Measurements from ENCODE around the gene MBD4. TPM values are rescaled to one million over a fixed set of nuclear protein-coding genes. Genes with fewer than 3 reads are reported as not detected.

MBD4 gene
- total and polyA plus RNA-seq, 2 experiments from 2014 or later: 33.9 to 59.3 TPM

DNA sequence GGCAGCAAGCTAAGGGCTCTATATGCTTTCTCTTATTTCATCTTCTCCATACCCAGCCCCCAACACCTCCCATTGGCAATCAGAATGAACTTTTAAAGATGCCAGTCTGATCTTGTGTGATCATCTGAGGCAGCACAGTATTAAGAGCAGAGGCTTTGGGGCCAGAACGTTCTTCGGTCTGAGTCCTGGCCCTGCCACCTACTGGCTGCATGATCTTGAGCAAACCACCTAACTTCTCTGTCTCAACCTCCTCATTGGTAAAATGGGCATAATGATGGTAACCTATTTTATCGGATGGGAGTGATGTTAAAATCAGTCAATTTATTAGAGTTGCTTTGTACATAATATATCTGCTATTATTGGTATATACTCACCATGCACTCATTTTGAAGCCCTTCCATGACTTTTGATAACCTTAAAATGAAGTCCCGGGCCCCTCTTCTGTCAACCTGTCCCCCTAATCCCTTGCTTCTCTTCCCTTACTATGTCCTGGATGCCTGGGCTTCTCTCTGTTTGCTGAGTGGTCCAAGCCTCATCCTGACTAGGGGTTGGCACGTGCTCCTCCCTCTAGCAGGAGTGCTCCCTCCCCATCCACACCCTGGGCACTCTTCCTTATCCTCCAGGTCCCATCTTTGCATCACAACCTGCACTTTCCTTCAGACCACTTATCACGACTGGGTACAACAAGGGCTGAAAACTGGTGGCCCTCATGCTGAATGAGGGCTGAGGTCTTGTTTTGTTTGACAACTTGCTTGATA, 17.6 kb downstream of the MBD4 start:
- no peaks in the 10 kb centered on the region for H3K36me3 Mint-ChIP-seq (ENCODE audit: low read depth)
- no peak overlapping the region for H3K4me3 ChIP-seq
- H3K27me3 ChIP-seq (ENCODE audit: insufficient read depth): peaks cover 2% of the 10 kb centered on the region
- H3K9me2 ChIP-seq (ENCODE audit: insufficient read depth): 0 out of 2 replicates have a peak, but pooled peaks cover 3% of the 10 kb centered on the region
- H3K27ac Mint-ChIP-seq: no peak overlapping the region
- ATAC-seq (peak; percentile 18; the same call in 2 of the 3 replicates), DNase-seq (ENCODE audit: low spot score) (peak; percentile 36)
- peaks cover 19% of the 10 kb centered on the region for H3K27me3 Mint-ChIP-seq (ENCODE audit: insufficient read depth, low read depth, poor library complexity)
- peaks cover 37% of the 10 kb centered on the region for H3K4me1 Mint-ChIP-seq
- TF ChIP-seq NANOG (IDR thresholded peaks at IDR 0.05; ENCODE audit: borderline replicate concordance) (no peak), CTCF (conservative IDR thresholded peaks at IDR 0.05; ENCODE audit: low read depth in 2 of 2) (peak; percentile 31 to 60; a peak in 3 of 4 replicates), POLR2AphosphoS5 (IDR thresholded peaks at IDR 0.05; ENCODE audit: low read depth) (no peak), CREB1 (CRISPR knock-in tag; IDR thresholded peaks at IDR 0.05; ENCODE audit: low read depth) (no peak), EZH2phosphoT487 (IDR thresholded peaks at IDR 0.05; ENCODE audit: unreplicated experiment) (no peak), ZNF114 (CRISPR knock-in tag; IDR thresholded peaks at IDR 0.05) (no peak), ZNF331 (CRISPR knock-in tag; IDR thresholded peaks at IDR 0.05; ENCODE audit: low read depth) (no peak)
- TF ChIP-seq, protein P1, sequence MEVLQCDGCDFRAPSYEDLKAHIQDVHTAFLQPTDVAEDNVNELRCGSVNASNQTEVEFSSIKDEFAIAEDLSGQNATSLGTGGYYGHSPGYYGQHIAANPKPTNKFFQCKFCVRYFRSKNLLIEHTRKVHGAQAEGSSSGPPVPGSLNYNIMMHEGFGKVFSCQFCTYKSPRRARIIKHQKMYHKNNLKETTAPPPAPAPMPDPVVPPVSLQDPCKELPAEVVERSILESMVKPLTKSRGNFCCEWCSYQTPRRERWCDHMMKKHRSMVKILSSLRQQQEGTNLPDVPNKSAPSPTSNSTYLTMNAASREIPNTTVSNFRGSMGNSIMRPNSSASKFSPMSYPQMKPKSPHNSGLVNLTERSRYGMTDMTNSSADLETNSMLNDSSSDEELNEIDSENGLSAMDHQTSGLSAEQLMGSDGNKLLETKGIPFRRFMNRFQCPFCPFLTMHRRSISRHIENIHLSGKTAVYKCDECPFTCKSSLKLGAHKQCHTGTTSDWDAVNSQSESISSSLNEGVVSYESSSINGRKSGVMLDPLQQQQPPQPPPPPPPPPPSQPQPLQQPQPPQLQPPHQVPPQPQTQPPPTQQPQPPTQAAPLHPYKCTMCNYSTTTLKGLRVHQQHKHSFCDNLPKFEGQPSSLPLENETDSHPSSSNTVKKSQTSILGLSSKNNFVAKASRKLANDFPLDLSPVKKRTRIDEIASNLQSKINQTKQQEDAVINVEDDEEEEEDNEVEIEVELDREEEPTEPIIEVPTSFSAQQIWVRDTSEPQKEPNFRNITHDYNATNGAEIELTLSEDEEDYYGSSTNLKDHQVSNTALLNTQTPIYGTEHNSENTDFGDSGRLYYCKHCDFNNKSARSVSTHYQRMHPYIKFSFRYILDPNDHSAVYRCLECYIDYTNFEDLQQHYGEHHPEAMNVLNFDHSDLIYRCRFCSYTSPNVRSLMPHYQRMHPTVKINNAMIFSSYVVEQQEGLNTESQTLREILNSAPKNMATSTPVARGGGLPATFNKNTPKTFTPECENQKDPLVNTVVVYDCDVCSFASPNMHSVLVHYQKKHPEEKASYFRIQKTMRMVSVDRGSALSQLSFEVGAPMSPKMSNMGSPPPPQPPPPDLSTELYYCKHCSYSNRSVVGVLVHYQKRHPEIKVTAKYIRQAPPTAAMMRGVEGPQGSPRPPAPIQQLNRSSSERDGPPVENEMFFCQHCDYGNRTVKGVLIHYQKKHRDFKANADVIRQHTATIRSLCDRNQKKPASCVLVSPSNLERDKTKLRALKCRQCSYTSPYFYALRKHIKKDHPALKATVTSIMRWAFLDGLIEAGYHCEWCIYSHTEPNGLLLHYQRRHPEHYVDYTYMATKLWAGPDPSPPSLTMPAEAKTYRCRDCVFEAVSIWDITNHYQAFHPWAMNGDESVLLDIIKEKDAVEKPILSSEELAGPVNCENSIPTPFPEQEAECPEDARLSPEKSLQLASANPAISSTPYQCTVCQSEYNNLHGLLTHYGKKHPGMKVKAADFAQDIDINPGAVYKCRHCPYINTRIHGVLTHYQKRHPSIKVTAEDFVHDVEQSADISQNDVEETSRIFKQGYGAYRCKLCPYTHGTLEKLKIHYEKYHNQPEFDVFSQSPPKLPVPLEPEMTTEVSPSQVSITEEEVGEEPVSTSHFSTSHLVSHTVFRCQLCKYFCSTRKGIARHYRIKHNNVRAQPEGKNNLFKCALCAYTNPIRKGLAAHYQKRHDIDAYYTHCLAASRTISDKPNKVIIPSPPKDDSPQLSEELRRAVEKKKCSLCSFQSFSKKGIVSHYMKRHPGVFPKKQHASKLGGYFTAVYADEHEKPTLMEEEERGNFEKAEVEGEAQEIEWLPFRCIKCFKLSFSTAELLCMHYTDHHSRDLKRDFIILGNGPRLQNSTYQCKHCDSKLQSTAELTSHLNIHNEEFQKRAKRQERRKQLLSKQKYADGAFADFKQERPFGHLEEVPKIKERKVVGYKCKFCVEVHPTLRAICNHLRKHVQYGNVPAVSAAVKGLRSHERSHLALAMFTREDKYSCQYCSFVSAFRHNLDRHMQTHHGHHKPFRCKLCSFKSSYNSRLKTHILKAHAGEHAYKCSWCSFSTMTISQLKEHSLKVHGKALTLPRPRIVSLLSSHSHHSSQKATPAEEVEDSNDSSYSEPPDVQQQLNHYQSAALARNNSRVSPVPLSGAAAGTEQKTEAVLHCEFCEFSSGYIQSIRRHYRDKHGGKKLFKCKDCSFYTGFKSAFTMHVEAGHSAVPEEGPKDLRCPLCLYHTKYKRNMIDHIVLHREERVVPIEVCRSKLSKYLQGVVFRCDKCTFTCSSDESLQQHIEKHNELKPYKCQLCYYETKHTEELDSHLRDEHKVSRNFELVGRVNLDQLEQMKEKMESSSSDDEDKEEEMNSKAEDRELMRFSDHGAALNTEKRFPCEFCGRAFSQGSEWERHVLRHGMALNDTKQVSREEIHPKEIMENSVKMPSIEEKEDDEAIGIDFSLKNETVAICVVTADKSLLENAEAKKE (CRISPR knock-in tag; IDR thresholded peaks at IDR 0.05): no peak
- 0 out of 2 replicates have a peak, but pooled peaks cover 3% of the 10 kb centered on the region for H3F3A ChIP-seq (replicated peaks; ENCODE audit: low read depth)
- H3K79me2 ChIP-seq (replicated peaks; ENCODE audit: insufficient read depth): no peaks in the 10 kb centered on the region
- H4K20me1 ChIP-seq (replicated peaks; ENCODE audit: insufficient read depth): no peaks in the 10 kb centered on the region
- no peak overlapping the region for H3K4me3 Mint-ChIP-seq
- no peaks in the 10 kb centered on the region; the same call in 2 of the 3 replicates for H3K9me3 Mint-ChIP-seq
- H2AFZ ChIP-seq: no peak overlapping the region
- no peak overlapping the region for H3K4me2 ChIP-seq
- H3K36me3 ChIP-seq (ENCODE audit: insufficient read depth): no peaks in the 10 kb centered on the region
- H3K4me1 ChIP-seq (ENCODE audit: insufficient read depth): peaks cover 21% of the 10 kb centered on the region
- no peak overlapping the region for H3K27ac ChIP-seq (ENCODE audit: low read depth)
